Muscle of arm (tissue), 12 donors: Measurements from ENCODE around the gene TSC2. TPM values are rescaled to one million over a fixed set of nuclear protein-coding genes. Genes with fewer than 3 reads are reported as not detected.
"Not testable (repeated sequence)": the region's sequence is repeated elsewhere in the genome, so short reads cannot be mapped to it uniquely, and the experiment has no call there.

Experiments
- DNase-seq: peaks from one replicate; pipeline ENCODE4 v3.0.0-alpha.2; 2013
- polyA plus RNA-seq, 12 donors: library from polyadenylated mRNA; unstranded; fragments of 120-200 nt; gene quantifications; one replicate each; pipeline ENCODE4 v1.2.1, GENCODE V29; 2013; ENCODE audit not compliant: insufficient read length in 12 of 12

TSC2 gene
- polyA plus RNA-seq, 12 donors, result 62.0 to 1,357 (median 75.2) TPM

DNA sequence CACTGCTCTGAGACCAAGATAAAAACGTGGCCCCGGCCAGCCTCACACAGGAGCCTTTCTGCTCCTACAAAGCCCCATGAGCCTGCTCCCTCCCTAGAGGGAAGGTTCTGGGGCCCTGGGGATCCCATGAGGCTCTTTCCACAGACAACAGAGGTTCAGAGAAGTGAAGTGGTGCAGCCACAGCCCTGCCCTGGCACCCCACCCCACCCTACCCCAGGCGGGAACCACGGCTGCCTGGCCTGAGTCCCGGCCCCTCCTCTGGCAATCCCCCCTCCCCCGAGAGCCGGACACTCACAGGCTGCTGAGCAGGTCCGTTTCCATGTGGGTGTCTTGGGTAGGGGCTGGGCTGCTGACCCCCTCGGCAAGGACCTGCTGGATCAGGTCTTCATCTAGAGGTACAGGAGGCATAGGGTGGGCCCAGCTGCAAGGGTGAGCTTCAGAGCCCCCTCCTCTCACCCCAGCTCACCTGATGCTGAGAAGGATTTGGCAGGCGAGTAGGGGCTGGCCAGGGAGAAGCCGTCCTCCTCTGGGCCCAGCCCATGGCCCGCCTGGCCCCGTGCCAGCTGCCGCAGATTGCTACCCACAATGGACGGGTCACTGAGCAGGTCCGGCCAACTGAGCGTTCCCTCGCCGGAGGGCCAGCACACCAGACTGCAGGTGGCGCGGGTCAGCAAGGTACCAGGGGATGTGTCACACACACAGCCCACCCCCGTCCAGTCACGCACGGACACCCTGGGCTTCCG is 49.2 kb downstream of the TSC2 start:
- no peak for DNase-seq

DNA sequence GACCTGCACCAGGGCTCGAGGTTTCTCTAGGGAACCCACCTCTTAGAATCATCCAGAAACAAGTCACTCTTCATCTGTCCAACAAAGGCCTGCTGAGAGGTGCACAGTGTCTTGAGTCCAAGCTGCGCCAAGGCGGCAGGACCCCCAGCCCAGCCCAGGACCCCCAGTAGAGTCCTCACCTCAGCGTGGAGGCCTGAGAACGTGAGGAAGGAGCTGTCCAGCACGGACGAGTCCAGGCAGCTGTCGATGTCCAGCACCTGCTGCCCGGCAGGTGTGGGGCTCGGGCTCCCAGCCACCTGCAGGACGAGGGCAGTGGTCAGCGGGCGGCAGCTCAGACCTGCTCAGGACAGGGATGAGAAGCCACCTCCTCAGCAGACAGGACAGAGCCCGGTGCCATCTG is 49.9 kb downstream of the TSC2 start:
- not testable (repeated sequence) for DNase-seq

DNA sequence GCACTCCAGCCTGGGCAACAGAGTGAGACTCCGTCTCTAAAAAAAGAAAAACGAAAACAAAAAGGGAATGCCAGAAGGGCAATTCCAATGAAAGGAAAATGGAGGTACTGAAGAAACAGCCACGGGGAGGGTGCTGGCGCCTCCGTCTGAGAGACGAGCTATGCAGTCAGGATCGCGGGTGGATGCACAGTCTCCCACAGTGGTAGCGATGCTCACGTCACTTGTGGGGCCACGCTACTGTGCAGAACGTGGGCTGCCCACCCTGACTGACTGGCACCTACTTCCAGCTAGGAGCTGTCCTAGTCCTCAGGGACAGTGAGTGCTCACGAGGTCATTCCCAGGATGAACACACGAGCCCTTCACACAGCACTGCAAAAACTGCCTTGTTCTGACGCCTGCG is 53.8 kb downstream of the TSC2 start:
- not testable (repeated sequence) for DNase-seq

DNA sequence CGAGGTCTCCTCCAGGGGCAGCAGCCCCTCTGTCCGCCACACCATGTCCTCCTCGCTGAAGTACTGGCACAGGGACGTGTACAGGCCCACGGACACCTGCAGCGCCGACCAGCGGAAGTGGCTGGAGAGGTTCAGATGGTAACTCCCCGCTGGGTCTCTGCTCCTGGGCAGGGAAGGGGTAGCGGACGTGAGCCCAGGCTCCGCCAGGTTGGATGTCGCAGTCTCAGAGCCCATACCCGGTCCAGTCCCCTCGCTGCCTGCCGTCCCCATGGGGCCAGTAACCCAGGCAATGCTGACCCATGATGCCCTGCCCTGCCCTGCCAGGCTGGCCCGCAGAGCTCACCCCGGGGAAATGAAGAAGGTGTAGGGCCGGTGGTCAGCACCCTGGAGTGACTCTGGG is 54.7 kb downstream of the TSC2 start:
- DNase-seq, result no peak

DNA sequence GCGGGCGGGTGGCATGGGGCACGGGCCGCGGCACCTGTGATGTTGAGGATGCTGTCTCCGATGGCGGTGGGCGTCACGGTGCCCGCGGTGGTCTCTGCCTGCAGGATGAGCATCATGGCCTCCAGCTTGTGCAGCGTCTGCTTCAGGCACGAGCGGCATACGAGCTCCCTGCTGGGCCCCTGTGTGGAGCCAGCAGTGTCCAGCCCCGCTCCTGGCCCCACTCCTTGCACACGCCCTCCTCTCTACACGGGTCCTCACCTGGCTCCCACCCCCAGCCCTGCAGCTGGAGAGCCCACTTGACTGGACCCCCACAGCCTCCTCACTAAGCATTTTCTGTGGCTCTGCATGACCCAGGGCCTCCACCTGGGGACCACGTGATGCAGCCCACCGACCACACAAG is 56.7 kb downstream of the TSC2 start:
- DNase-seq, result not testable (repeated sequence)

DNA sequence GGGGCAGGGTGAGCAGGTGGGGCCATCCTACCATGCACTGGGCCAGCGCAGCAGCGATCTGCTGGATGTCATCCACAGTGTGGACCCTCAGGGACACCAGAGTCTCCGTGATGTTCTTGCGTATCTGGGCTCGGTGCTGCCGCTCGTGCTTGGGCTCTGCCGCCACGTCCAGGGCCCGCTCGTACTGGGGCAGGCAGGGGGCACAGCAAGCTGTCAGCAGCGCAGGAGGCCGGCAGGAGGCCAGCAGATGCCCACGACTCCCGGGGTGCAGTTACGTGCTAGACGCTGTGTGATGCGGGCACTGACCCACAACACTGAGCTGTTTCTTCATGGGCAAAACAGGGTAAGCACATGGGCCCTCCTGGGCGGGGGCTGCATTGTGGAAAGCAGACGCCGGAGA is 57.5 kb downstream of the TSC2 start:
- DNase-seq, result not testable (repeated sequence)

DNA sequence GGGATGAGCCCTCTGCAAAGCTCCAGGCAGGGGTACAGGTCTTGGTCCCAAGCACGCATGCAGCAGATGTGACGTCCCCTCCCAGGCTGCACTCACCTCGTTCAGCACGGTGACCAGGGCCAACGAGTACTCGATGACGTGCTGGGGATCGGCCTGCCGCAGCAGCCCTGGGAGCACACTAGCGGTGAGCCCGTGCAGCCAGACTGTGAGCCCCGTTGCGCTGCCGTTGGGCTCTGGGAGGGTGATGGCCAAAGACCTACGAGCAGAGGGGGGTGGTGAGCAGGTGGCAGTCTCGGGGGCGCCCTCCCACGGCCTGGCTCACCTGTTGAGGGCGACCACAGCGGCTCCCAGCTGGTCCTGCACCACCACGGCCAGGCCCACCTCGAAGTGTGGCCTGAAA is 58.0 kb downstream of the TSC2 start:
- DNase-seq, result not testable (repeated sequence)

DNA sequence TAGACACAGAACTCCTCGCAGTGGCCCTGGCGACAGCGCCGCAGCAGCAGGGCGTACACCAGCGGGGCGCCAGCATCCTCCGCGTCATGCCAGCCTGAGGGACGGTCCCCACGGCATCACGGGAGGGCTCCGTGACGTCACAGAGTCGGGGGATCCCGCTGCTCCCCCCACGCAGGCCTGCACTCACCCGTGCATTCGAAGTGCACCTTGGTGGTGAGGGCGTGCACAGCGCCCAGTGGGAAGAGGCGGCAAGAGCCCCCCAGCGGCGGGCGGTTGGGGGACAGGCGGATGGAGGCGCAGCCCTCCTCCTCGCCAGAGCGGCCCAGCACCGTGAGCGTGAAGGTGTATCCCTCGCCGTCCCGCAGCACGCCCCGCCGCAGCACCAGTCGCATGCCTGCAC is 58.4 kb downstream of the TSC2 start:
- not testable (repeated sequence) for DNase-seq

DNA sequence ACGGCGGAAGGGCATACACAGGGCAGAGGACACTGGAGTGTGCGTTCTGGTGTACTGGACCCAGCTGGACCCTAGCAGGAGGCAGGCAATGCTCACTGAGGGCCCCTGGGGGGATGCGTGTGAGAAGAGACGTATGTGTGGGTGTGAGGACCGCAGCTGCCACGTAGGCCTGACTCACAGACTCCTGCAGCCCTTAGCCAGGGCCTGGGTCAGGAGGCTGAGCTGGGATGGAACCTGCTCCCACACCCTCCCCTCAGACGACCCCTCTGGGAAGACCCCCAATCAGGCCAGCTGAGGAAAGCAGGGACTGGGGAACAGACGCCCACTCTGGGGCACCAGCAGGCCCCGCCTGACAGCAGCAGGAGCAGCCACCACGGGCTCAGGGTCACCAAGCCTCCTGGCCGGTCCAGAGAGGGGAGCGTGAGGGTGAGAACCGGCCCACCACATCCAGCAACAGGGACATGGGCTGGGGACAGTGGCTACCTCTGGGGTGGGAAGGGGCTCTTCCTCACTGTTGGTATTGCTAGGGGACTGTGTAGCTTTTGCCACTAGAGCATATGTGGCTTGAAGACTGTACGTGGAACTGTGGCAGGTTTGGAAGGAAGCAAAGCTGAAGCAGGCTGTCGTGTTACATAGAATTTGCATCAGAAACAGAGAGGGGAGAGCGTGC is 59.5 kb downstream of the TSC2 start:
- not testable (repeated sequence) for DNase-seq

DNA sequence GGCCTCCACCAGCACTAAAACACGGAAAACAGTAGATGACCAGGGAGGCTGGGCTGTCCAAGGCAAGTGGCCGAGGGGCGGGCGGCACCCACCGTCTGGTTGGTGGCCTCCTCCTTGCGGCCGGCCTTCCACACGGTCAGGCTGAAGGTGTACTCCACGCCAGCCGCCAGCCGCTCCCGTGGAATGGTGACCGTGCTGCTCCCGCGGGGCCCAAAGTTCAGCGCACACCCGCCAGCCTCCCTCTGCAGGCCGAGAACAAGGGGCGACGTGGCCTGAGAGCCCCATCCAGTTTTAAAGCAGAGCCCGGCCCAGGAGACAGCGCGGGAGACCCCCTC is 60.0 kb downstream of the TSC2 start:
- DNase-seq, result not testable (repeated sequence)

DNA sequence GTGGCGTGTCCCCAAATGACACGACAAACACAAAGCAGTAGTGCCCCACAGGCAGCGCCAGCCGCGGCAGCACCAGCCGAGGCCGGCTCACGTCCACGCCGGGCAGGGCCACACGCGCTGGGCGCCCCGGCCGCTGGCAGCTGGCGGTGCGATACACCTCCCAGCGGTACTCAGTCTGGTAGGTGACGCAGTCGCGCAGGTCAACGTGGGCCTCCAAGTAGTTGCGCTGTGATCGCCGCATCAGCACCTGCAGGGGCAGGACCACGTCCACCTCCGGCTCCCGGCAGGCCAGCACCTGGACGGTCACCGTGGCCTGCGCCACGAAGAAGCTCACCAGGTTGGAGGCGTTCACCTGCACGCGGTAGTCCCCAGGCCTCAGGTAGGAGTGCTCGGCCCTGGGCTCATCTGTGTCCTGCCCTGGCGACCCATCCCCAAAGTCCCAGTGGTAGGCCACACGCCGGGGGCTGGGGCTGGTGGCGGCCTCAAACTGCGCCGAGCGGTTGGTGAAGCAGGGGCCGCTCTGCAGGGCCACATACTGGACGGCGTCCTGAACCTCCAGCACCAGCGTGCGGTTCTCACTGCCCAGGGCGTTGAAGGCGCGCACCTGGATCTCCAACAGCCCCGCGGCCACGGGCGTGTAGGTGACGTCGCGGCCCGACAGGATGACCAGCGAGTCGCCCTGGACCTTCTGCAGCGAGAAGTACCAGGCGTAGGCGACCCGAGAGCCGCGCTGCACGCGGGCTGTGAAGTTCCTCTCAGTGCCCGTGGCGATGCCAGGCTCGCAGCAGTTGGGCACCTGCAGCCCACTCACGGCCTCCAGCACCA is 60.9 kb downstream of the TSC2 start:
- DNase-seq, result not testable (repeated sequence)

DNA sequence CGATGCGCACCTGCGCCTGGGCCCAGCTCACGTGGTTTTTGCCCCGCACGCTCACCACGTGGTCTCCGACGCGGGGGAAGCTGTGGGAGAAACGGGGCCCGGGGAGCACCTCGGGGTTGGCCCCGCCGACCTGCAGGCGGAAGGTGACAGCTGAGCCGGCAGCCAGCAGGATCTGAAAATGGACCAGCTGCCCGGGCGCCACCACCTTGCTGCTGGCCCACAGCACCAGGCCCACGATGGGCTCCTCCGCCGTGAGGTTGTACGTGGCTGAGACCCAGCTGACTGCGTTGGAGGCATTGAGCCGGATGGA is 61.4 kb downstream of the TSC2 start:
- DNase-seq, result not testable (repeated sequence)

DNA sequence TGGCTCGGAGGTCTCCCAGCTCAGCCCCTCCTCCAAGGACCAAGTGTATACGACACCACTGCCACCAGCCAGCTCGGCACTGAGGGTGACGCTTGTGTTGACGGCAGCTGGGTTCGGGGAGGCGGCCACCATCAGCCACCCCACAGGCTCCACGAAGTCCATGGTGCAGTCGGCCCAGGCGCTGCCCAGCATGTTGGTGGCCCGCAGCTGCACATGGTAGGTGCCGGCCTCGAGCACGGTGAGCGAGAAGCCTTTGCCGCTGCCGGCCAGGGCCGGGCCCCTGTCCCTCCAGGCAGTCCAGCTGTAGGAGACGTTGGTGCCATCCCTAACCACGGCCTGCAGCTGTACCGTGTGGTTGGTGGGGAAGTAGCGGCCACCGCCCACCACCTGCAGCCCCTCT is 62.1 kb downstream of the TSC2 start:
- DNase-seq, result not testable (repeated sequence)

DNA sequence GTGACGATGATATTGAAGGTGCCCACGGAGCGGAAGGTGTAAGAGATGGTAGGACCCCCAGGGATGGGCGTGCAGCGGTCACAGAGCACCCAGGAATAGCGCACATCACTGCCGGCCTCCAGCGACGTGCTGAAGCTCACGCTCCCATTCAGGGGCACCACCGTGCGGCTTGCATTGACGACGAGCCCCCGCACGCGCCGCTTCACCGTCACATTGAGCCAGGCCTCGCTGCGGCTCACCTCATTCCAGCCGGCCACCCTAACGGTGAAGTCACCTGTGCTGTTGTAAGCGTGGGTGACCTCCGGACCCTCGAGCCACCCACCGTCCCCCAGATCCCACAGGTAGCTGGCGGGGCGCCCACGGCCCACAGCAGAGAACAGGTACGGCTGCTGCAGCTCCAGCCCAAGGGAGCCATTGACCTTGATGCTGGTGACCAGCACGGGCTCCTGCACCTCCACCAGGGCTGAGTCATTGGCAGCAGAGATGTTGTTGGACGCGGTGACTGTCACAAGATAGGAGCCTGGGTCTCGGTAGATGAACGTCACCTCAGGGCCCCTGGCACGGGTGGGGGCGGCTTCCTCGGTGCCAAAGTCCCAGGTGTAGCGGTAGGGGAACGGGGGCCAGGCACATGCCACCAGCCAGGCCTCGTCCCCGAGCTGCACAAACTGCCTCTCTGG is 62.7 kb downstream of the TSC2 start:
- DNase-seq, result not testable (repeated sequence)

DNA sequence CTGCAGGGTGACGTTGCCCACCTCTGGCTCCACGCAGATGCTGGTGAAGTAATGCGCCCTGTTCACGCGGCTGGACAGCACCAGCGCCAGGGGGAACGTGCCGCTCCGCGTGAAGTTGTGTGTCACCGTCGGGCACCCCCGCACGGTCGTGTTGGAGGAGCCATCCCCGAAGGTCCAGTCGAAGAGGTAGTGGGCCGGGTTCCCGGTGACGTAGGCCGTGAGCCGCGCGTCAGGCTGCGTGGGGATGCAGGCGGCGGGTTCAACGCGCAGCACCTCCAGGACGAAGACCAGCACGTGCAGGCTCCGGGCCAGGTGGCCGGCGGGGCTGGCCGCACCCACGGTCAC is 63.2 kb downstream of the TSC2 start:
- DNase-seq, result not testable (repeated sequence)

DNA sequence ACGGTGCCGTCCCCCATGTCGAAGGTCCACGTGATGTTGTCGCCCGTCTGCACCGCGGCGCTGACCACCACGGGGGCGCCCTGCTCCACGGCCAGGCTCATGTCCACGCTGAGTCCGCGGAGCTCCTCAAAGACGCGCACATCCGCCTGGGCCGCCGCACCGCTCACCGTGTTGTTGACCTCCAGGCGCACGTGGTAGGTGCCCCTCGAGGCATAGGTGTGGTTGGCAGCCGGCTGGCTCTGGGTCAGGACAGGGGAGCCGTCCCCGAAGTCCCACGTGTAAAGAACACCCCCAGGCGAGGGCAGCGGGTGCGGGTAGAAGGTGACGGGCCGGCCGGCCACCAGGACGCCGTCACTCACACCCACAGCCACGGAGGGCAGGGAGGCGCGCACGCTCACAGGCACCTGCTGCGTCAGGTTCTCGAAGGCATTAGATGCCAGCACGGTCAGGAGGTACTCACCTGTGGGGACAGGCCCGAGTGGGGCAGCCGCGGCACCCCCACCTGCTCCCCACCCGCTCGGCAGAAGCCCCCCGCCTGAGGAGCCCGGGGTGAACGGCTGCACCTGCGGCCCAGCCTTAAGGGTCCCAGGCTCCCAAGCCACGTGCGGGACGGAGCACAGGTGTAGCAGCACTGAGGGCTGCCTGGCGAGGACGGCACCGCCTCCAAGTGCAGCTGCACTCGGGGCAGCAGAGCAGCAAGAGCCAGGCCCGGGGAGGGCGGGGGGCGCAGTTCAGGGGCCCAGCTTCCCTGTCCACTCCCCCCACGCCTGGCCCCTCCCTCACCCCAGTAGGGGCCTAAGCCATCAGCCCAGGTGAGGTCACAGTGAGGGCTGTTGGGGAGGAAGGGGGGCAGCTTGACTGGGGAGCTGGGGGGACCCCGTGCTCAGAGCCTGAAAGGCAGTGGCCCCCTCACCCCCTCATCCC is 63.9 kb downstream of the TSC2 start:
- DNase-seq, result not testable (repeated sequence)

DNA sequence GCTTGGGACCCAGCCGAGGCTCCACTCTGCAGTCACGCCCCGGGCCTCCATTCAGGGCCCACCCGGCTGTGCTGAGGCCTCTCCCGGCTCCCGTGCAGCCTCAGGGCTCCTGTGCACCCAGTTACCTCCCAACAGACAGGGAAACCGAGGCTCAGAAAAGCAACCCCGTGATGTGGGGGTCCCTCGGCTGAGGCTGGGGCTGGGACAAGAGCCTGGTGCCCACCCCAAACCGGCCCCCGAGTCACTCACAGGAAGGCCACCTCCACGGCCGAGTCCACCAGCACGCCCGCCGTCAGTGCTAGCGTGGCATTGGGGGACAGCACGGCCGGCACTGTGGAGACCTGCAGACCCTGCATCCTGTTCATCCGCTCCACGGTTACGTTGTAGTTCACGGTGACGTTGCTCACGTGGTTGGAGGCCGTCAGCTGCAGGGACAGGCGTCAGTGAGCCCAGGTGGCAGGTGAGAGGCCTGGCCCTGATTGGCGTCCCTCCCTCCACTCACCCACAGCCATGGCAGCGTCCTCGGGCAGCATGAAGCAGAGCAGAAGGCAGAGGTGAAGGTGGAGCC is 64.8 kb downstream of the TSC2 start:
- not testable (repeated sequence) for DNase-seq

DNA sequence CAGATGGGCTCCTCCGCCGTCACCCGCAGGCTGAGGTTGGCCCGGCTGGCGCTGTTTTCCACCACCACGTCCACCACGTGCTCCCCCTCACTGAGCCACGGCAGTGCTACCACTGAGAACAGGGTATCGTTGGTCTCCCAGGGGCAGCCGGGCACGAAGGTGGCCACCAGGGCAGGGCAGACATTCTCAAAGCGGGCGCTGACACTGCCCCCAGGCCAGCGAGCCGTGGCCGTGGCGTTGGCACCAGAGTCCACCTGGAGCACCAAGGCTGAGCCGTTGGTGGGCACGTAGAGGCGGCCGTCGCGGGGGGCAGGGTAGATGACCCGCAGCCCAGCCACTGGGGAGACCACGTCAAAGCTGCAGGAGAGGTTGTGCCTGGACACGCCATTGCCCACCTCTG is 66.4 kb downstream of the TSC2 start:
- DNase-seq, result not testable (repeated sequence)

DNA sequence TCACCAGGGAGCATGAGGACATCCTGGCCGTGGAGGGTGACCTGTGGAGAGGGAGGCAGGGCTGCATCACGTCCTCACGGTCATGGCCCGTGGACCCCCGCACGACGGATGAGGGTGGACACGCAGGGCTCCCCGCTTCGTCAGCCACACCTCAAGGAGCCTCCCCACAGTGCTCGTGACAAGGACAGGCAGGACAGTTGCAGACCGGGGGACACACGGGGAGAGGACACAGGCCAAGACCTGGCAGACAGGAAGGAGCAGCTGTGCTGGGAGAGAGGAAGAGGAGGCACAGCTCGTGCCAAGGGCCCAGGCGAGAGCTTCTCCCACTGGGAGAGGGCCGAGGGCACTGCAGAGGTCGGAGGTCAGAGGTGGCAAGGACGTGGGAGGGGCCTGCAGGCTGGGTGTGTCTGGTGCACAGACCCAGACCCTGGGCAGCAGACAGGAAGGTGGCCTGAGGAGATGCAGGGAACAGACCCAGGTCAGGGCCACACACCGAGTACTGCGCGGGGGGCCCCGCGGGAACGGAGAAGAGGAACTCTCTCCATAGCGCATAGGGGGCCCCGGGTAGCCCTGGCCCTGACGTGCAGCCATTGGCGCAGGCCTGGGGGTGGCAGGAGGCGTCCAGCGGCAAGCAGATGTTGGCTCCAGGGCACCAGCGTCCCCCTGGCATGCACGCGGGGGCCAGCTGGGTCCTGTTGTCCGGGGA is 67.3 kb downstream of the TSC2 start:
- DNase-seq, result not testable (repeated sequence)

DNA sequence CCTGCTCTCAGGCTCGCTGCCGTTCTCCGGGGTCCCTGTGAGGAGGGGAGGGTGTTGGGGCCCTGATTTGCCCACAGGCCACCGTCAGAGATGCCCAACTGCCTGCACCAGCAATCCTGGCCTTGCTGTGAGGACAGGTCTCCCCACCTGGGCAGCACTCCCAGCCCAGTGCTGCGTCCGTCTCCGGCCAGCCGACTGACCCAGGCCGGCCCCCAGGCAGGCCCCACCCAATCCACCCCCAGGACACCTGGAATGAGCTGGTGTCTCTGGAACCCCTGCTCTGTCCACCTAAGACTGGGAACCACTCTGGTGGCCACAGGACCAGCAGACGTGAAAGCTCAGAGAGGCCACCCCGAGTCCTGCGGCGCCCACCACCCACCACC is 67.8 kb downstream of the TSC2 start:
- DNase-seq, result no peak
